ENCODE results near the gene RABGGTB. TPM values are rescaled to one million over a fixed set of nuclear protein-coding genes. Genes with fewer than 3 reads are reported as not detected.

Gene RABGGTB
- total and polyA plus RNA-seq, 2 experiments from 2014 or later, result 26.9 to 75.0 TPM

- DNase-seq, result peak; percentile 42
- in situ Hi-C loops (cut with MboI), result no loop called here
- Histone ChIP-seq H3K79me2 (ENCODE audit: insufficient read depth) (peaks cover 66% of the 10 kb centered on the region), H3K36me3 (ENCODE audit: low read depth) (peaks cover 79% of the 10 kb centered on the region), H3K4me1 (ENCODE audit: insufficient read depth) (peaks cover 32% of the 10 kb centered on the region), H3K4me2 (ENCODE audit: unreplicated experiment) (peak overlapping the region; percentile 88), H3K27ac (peak overlapping the region; percentile 34; the same call in 1 of the 2 replicates), H2AFZ (no peak overlapping the region), H3K9me3 (ENCODE audit: low read depth) (no peaks in the 10 kb centered on the region), H3F3A (ENCODE audit: insufficient read depth) (peaks cover 91% of the 10 kb centered on the region), H3K9me2 (ENCODE audit: insufficient read depth) (no peaks in the 10 kb centered on the region), H3K4me3 (peak overlapping the region; percentile 98), H3K9ac (peak overlapping the region; percentile 96; the same call in 1 of the 2 replicates), H3K27me3 (replicated peaks; ENCODE audit: insufficient read depth) (no peaks in the 10 kb centered on the region), H4K20me1 (ENCODE audit: insufficient read depth) (peaks cover 32% of the 10 kb centered on the region)
- 94 to 100% methylated on average over 1 of the region's 1 CpG for whole genome bisulfite sequencing, 2 experiments (ENCODE audit: low coverage in 1 of 2, low lambda C conversion rate in 2 of 2, missing lambda C conversion rate in 2 of 2)
- no peak for TF ChIP-seq EZH2 (IDR thresholded peaks at IDR 0.05; ENCODE audit: insufficient read depth, poor library complexity, severe bottlenecking)
- no peak for TF ChIP-seq EZH2phosphoT487 (IDR thresholded peaks at IDR 0.05; ENCODE audit: insufficient read depth, low read depth)
These were observed 5.0 kb downstream of the RABGGTB start for GRCh38 chr1:75791022-75791421.

GRCh38 chr1:75792091-75792490, 6.0 kb downstream of the RABGGTB start:
- Histone ChIP-seq H3K27me3 (replicated peaks; ENCODE audit: insufficient read depth) (no peaks in the 10 kb centered on the region), H4K20me1 (ENCODE audit: insufficient read depth) (peaks cover 32% of the 10 kb centered on the region), H3K79me2 (ENCODE audit: insufficient read depth) (peaks cover 56% of the 10 kb centered on the region), H3K4me3 (no peak overlapping the region), H3K9me2 (ENCODE audit: insufficient read depth) (no peaks in the 10 kb centered on the region), H3K4me1 (ENCODE audit: insufficient read depth) (peaks cover 32% of the 10 kb centered on the region), H2AFZ (no peak overlapping the region), H3K27ac (no peak overlapping the region), H3K36me3 (ENCODE audit: low read depth) (peaks cover 84% of the 10 kb centered on the region), H3K9ac (no peak overlapping the region), H3K4me2 (ENCODE audit: unreplicated experiment) (no peak overlapping the region), H3K9me3 (ENCODE audit: low read depth) (no peaks in the 10 kb centered on the region), H3F3A (ENCODE audit: insufficient read depth) (peaks cover 92% of the 10 kb centered on the region)
- WGBS, 2 experiments (ENCODE audit: low coverage in 1 of 2, low lambda C conversion rate in 2 of 2, missing lambda C conversion rate in 2 of 2), result 97 to 99% methylated on average over 3 of the region's 3 CpGs
- in situ Hi-C loops (cut with MboI), result no loop called here
- no peak for TF ChIP-seq EZH2 (IDR thresholded peaks at IDR 0.05; ENCODE audit: insufficient read depth, poor library complexity, severe bottlenecking)
- no peak for TF ChIP-seq EZH2phosphoT487 (IDR thresholded peaks at IDR 0.05; ENCODE audit: insufficient read depth, low read depth)
- DNase-seq, result no peak

- DNase-seq, result no peak
- Histone ChIP-seq H3F3A (ENCODE audit: insufficient read depth) (peaks cover 92% of the 10 kb centered on the region), H3K9ac (no peak overlapping the region), H3K27ac (no peak overlapping the region), H3K9me2 (ENCODE audit: insufficient read depth) (no peaks in the 10 kb centered on the region), H3K27me3 (replicated peaks; ENCODE audit: insufficient read depth) (no peaks in the 10 kb centered on the region), H3K4me2 (ENCODE audit: unreplicated experiment) (no peak overlapping the region), H3K79me2 (ENCODE audit: insufficient read depth) (peaks cover 33% of the 10 kb centered on the region), H2AFZ (no peak overlapping the region), H3K9me3 (ENCODE audit: low read depth) (no peaks in the 10 kb centered on the region), H3K36me3 (ENCODE audit: low read depth) (peaks cover 73% of the 10 kb centered on the region), H3K4me3 (no peak overlapping the region), H3K4me1 (ENCODE audit: insufficient read depth) (peaks cover 19% of the 10 kb centered on the region), H4K20me1 (ENCODE audit: insufficient read depth) (peaks cover 24% of the 10 kb centered on the region)
- 98 to 99% methylated on average over 2 of the region's 2 CpGs for WGBS, 2 experiments (ENCODE audit: low coverage in 1 of 2, low lambda C conversion rate in 2 of 2, missing lambda C conversion rate in 2 of 2)
- TF ChIP-seq EZH2 (IDR thresholded peaks at IDR 0.05; ENCODE audit: insufficient read depth, poor library complexity, severe bottlenecking) (no peak), EZH2phosphoT487 (IDR thresholded peaks at IDR 0.05; ENCODE audit: insufficient read depth, low read depth) (no peak)
- in situ Hi-C loops (cut with MboI), result no loop called here
These were observed 8.3 kb downstream of the RABGGTB start for GRCh38 chr1:75794382-75794781.

GRCh38 chr1:75795703-75796193, 9.7 kb downstream of the RABGGTB start:
- Histone ChIP-seq H2AFZ (no peak overlapping the region), H3K9me2 (ENCODE audit: insufficient read depth) (no peaks in the 10 kb centered on the region), H3K4me3 (no peak overlapping the region), H4K20me1 (ENCODE audit: insufficient read depth) (peaks cover 17% of the 10 kb centered on the region; the same call in 1 of the 2 replicates), H3K9me3 (ENCODE audit: low read depth) (no peaks in the 10 kb centered on the region), H3K4me2 (ENCODE audit: unreplicated experiment) (no peak overlapping the region), H3K79me2 (ENCODE audit: insufficient read depth) (peaks cover 19% of the 10 kb centered on the region), H3K4me1 (ENCODE audit: insufficient read depth) (peaks cover 5% of the 10 kb centered on the region), H3K27ac (no peak overlapping the region), H3K36me3 (ENCODE audit: low read depth) (peaks cover 60% of the 10 kb centered on the region), H3F3A (ENCODE audit: insufficient read depth) (peaks cover 79% of the 10 kb centered on the region), H3K9ac (no peak overlapping the region), H3K27me3 (replicated peaks; ENCODE audit: insufficient read depth) (no peaks in the 10 kb centered on the region)
- no peak for DNase-seq
- TF ChIP-seq EZH2phosphoT487 (IDR thresholded peaks at IDR 0.05; ENCODE audit: insufficient read depth, low read depth) (no peak), EZH2 (IDR thresholded peaks at IDR 0.05; ENCODE audit: insufficient read depth, poor library complexity, severe bottlenecking) (no peak)
- 93 to 94% methylated on average over 4 of the region's 4 CpGs for WGBS, 2 experiments (ENCODE audit: low coverage in 1 of 2, low lambda C conversion rate in 2 of 2, missing lambda C conversion rate in 2 of 2)
- in situ Hi-C loops (cut with MboI), result no loop called here
